Hematopoietic multipotent progenitor cell treated with erythropoietin and hydrocortisone succinate and interleukin-3 and kit ligand, for 4 days (in vitro differentiated cells): Measurements from ENCODE around the gene ACBD5.
"Not testable (repeated sequence)": the region's sequence is repeated elsewhere in the genome, so short reads cannot be mapped to it uniquely, and the experiment has no call there.

ENCODE experiments used
- DNase-seq: peaks from one replicate; pipeline ENCODE4 v3.0.0-alpha.2; 2015

Gene ACBD5

GRCh38 chr10:27237531-27237930 lies 3.1 kb downstream of the ACBD5 start:
- not testable (repeated sequence) for DNase-seq

- not testable (repeated sequence) for DNase-seq
These were observed 3.9 kb downstream of the ACBD5 start for GRCh38 chr10:27236589-27237128.

- DNase-seq: no peak
These were observed 4.9 kb downstream of the ACBD5 start for GRCh38 chr10:27235706-27236105.

GRCh38 chr10:27230022-27230421 lies 10.6 kb downstream of the ACBD5 start:
- DNase-seq: no peak

- no peak for DNase-seq
These were observed 14.8 kb downstream of the ACBD5 start for GRCh38 chr10:27225642-27226257.

GRCh38 chr10:27225011-27225590 lies 15.5 kb downstream of the ACBD5 start:
- DNase-seq: no peak

- peak; percentile 73 for DNase-seq
These were observed 16.6 kb downstream of the ACBD5 start for GRCh38 chr10:27223964-27224363.

- no peak for DNase-seq
These were observed 33.2 kb downstream of the ACBD5 start for GRCh38 chr10:27207350-27207749.

GRCh38 chr10:27203806-27204205 lies 36.8 kb downstream of the ACBD5 start:
- DNase-seq: no peak

- peak; percentile 14 for DNase-seq
These were observed 42.5 kb downstream of the ACBD5 start for GRCh38 chr10:27197980-27198620.

GRCh38 chr10:27192284-27192683 lies 48.3 kb downstream of the ACBD5 start:
- DNase-seq: no peak

- no peak for DNase-seq
These were observed 50.1 kb downstream of the ACBD5 start for GRCh38 chr10:27190508-27190907.

GRCh38 chr10:27188897-27189296 lies 51.7 kb downstream of the ACBD5 start:
- peak; percentile 14 for DNase-seq

GRCh38 chr10:27188259-27188658 lies 52.3 kb downstream of the ACBD5 start:
- no peak for DNase-seq

GRCh38 chr10:27169849-27170248 lies 70.7 kb downstream of the ACBD5 start:
- DNase-seq: no peak

GRCh38 chr10:27158421-27158820 lies 82.2 kb downstream of the ACBD5 start:
- DNase-seq: no peak

- DNase-seq: no peak
These were observed 83.4 kb downstream of the ACBD5 start for GRCh38 chr10:27157150-27157549.

GRCh38 chr10:27156566-27156965 lies 84.0 kb downstream of the ACBD5 start:
- not testable (repeated sequence) for DNase-seq

- DNase-seq: peak; percentile 97
These were observed 85.4 kb downstream of the ACBD5 start, which contains the start of gene MASTL for GRCh38 chr10:27155066-27155754. Gene MASTL (plus strand): TSS chr10:27155352. CDS start chr10:27155427, 75 bp downstream.

GRCh38 chr10:27153845-27154193 lies 86.8 kb downstream of the ACBD5 start:
- DNase-seq: peak; percentile 54

- DNase-seq: no peak
These were observed 87.3 kb downstream of the ACBD5 start for GRCh38 chr10:27153329-27153728.

GRCh38 chr10:27152687-27153086 lies 87.9 kb downstream of the ACBD5 start:
- no peak for DNase-seq

- DNase-seq: no peak
These were observed 90.3 kb downstream of the ACBD5 start for GRCh38 chr10:27150261-27150660.

- DNase-seq: peak; percentile 19
These were observed 92.9 kb downstream of the ACBD5 start for GRCh38 chr10:27147701-27148100.
